Panc1 (cell line): Measurements from ENCODE around the gene DOK5. TPM values are rescaled to one million over a fixed set of nuclear protein-coding genes. Genes with fewer than 3 reads are reported as not detected.

ENCODE experiments used
- ATAC-seq: fragments of 200-7000 bp; cut with Tn5 transposase; 2 replicates; pipeline ENCODE4 v1.9.1; 2020; ENCODE audit warnings: mild to moderate bottlenecking, moderate library complexity
- BruUV-seq: library from RNA; stranded (reverse); fragments of 400-500 nt; replicated peaks from 2 replicates; lab custom pipeline; 2021; lab: Mats Ljungman, UMichigan
- CTCF ChIA-PET: fragments of 300-600 bp; sonication (Branson Sonifier 250); formaldehyde crosslinking; loops from one replicate; lab custom pipeline; 2022; ENCODE audit warnings: antibody characterized with exemption; lab: Charles Lee
- POLR2A ChIA-PET: fragments of 300-600 bp; sonication (Branson Sonifier 250); formaldehyde crosslinking; loops from one replicate; lab custom pipeline; 2022; ENCODE audit warnings: antibody characterized with exemption; lab: Charles Lee
- DNase-seq: peaks from one replicate; pipeline ENCODE4 v3.0.0-alpha.2; 2010; ENCODE audit warnings: low read depth, low spot score
- H3K27ac ChIP-seq: 2 replicates; pipeline ENCODE4 v1.5.1; 2011; ENCODE audit warnings: mild to moderate bottlenecking, low read length, inconsistent platforms
- H3K27me3 ChIP-seq: fragments of 200-500 bp; sonication (Bioruptor generic); 2 replicates; pipeline ENCODE4 v1.6.0; 2014; ENCODE audit warnings: low read length, inconsistent platforms; ENCODE audit not compliant: control insufficient read depth, insufficient read depth
- H3K36me3 ChIP-seq: fragments of 200-500 bp; sonication (Bioruptor generic); 2 replicates; pipeline ENCODE4 v1.5.1; 2014; ENCODE audit warnings: inconsistent platforms, mild to moderate bottlenecking, low read length, moderate library complexity; ENCODE audit not compliant: control insufficient read depth, insufficient read depth
- H3K4me1 ChIP-seq: 2 replicates; pipeline ENCODE4 v1.5.1; 2011; ENCODE audit warnings: inconsistent platforms, mild to moderate bottlenecking, low read length, moderate library complexity; ENCODE audit not compliant: control insufficient read depth, insufficient read depth
- H3K4me3 ChIP-seq, 2 experiments: 2 replicates each; pipeline ENCODE4 v1.5.1; 2011 to 2012; ENCODE audit warnings: low read depth in 2 of 2, low read length in 2 of 2, mild to moderate bottlenecking in 2 of 2, inconsistent platforms in 1 of 2, moderate library complexity in 1 of 2
- H3K9me3 ChIP-seq: fragments of 200-500 bp; sonication (Bioruptor generic); 2 replicates; pipeline ENCODE4 v1.5.1; 2014; ENCODE audit warnings: low read depth, mild to moderate bottlenecking, inconsistent platforms, low read length, moderate library complexity; ENCODE audit not compliant: control insufficient read depth, insufficient read depth
- POLR2AphosphoS5 ChIP-seq: IDR thresholded peaks from 2 replicates; pipeline ENCODE4 v1.6.1; 2012; ENCODE audit warnings: mild to moderate bottlenecking, low read depth, low read length, moderate library complexity
- SIN3A ChIP-seq: IDR thresholded peaks from 2 replicates; pipeline ENCODE4 v1.6.1; 2012; ENCODE audit warnings: low read depth, mild to moderate bottlenecking, low read length, moderate library complexity, borderline replicate concordance; ENCODE audit not compliant: insufficient read depth
- TCF7L2 ChIP-seq: IDR thresholded peaks from 2 replicates; pipeline ENCODE4 v1.6.1; 2011; ENCODE audit warnings: mild to moderate bottlenecking, low read depth, low read length, inconsistent platforms
- in situ Hi-C: cut with HindIII; loops from 2 replicates; pipeline ENCODE4 v1.10.0; 2016; ENCODE audit warnings: low sequenced_read_pairs, low pct_unique_long_range_greater_than_20kb
- intact Hi-C: fragments of 100-400 bp; cut with micrococcal nuclease; formaldehyde crosslinking; loops from one replicate; pipeline ENCODE4 v1.10.0; 2022; ENCODE audit not compliant: unreplicated experiment
- total RNA-seq: library from RNA; stranded (reverse); gene quantifications from one replicate; pipeline ENCODE4 v1.2.1, GENCODE V29; 2021; ENCODE audit not compliant: unreplicated experiment
- TF ChIP-seq, protein P1 (sequence below), 2 experiments: IDR thresholded peaks; 2 replicates each; pipeline ENCODE4 v1.6.1; 2011 to 2012; ENCODE audit warnings: low read depth in 2 of 2, control low read depth in 1 of 2, low read length in 1 of 2, mild to moderate bottlenecking in 1 of 2, moderate library complexity in 1 of 2; ENCODE audit not compliant: insufficient read depth in 1 of 2
- TF ChIP-seq, protein P2 (sequence below): fragments of 450-650 bp; IDR thresholded peaks from 2 replicates; pipeline ENCODE4 v1.5.1; 2017; ENCODE audit warnings: mild to moderate bottlenecking

DOK5 gene
- total RNA-seq, 1 experiment from 2014 or later: 0.18 TPM

DNA sequence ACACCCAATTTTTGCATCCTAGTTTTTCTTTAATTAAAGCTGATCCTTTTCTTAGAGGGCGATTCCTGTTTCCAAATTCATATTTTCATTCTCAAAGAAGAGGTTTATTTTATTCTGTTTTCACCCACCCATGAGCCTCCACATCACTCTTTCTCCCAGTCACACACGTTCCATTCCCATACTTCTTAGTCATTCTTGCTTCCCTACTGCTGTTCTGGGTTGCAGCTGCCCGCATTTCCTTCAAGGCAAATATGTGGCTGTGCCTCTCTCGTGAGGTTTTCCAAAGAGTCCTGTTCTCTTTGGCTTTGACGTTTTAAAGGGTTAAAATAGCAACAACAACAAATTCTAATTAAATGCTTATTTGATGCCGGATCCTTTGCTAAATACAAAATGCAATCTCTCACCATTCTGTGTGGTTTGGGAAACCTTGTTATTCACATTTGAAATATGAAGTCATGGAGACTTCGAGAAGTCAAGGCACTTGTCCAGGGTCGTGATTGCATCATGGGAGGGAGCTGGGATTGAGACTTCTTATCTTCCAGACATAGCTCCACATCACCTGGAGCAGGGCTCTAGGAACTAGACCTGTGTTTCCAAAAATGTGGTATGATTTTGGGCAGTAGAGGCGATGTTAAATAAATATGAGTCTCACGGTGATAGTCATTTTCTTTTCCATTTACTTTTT lies 126.6 kb downstream of the DOK5 start:
- CTCF ChIA-PET: no interaction called here
- Histone ChIP-seq H3K4me1 (no peaks in the 10 kb centered on the region), H3K9me3 (no peaks in the 10 kb centered on the region), H3K27me3 (no peaks in the 10 kb centered on the region), H3K36me3 (no peaks in the 10 kb centered on the region), H3K4me3 (no peak overlapping the region), H3K27ac (no peak overlapping the region)
- no TSS peak for BruUV-seq
- POLR2A ChIA-PET: no interaction called here
- DNase-seq (no peak), ATAC-seq (no peak)
- intact Hi-C loops (no loop called here), in situ Hi-C loops (no loop called here)
- TF ChIP-seq SIN3A (no peak), TCF7L2 (no peak), POLR2AphosphoS5 (no peak)
- TF ChIP-seq, protein P1, sequence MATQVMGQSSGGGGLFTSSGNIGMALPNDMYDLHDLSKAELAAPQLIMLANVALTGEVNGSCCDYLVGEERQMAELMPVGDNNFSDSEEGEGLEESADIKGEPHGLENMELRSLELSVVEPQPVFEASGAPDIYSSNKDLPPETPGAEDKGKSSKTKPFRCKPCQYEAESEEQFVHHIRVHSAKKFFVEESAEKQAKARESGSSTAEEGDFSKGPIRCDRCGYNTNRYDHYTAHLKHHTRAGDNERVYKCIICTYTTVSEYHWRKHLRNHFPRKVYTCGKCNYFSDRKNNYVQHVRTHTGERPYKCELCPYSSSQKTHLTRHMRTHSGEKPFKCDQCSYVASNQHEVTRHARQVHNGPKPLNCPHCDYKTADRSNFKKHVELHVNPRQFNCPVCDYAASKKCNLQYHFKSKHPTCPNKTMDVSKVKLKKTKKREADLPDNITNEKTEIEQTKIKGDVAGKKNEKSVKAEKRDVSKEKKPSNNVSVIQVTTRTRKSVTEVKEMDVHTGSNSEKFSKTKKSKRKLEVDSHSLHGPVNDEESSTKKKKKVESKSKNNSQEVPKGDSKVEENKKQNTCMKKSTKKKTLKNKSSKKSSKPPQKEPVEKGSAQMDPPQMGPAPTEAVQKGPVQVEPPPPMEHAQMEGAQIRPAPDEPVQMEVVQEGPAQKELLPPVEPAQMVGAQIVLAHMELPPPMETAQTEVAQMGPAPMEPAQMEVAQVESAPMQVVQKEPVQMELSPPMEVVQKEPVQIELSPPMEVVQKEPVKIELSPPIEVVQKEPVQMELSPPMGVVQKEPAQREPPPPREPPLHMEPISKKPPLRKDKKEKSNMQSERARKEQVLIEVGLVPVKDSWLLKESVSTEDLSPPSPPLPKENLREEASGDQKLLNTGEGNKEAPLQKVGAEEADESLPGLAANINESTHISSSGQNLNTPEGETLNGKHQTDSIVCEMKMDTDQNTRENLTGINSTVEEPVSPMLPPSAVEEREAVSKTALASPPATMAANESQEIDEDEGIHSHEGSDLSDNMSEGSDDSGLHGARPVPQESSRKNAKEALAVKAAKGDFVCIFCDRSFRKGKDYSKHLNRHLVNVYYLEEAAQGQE (IDR thresholded peaks at IDR 0.05; ENCODE audit: insufficient read depth in 1 of 2, low read depth in 2 of 2, low read length in 1 of 2): no peak
- TF ChIP-seq, protein P2, sequence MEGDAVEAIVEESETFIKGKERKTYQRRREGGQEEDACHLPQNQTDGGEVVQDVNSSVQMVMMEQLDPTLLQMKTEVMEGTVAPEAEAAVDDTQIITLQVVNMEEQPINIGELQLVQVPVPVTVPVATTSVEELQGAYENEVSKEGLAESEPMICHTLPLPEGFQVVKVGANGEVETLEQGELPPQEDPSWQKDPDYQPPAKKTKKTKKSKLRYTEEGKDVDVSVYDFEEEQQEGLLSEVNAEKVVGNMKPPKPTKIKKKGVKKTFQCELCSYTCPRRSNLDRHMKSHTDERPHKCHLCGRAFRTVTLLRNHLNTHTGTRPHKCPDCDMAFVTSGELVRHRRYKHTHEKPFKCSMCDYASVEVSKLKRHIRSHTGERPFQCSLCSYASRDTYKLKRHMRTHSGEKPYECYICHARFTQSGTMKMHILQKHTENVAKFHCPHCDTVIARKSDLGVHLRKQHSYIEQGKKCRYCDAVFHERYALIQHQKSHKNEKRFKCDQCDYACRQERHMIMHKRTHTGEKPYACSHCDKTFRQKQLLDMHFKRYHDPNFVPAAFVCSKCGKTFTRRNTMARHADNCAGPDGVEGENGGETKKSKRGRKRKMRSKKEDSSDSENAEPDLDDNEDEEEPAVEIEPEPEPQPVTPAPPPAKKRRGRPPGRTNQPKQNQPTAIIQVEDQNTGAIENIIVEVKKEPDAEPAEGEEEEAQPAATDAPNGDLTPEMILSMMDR: no peak

DNA sequence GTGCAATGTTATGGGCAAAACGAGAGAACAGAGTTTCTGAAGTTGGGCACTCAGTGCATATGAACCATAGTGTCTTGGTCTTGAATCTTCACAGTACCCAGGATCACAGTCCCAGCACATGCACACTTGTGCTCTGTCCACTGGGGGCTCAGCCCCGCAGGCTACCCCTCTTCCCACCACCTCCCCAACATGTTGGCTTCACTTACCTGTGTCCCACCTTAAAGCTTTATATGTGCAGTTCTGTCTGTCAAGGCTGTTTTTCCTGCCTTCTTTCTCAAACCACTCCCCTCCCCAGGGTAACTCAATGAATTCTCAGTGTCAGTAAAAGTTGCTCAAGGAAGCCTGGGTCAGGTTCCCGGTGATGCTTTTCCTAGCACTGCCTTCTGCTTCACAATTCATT lies 129.9 kb downstream of the DOK5 start:
- TF ChIP-seq, protein P1 (IDR thresholded peaks at IDR 0.05; ENCODE audit: insufficient read depth in 1 of 2, low read depth in 2 of 2, low read length in 1 of 2): no peak
- TF ChIP-seq SIN3A: no peak
- TF ChIP-seq TCF7L2: no peak
- no peak for TF ChIP-seq POLR2AphosphoS5
- TF ChIP-seq, protein P2: no peak
- POLR2A ChIA-PET: no interaction called here
- Histone ChIP-seq H3K27ac (no peak overlapping the region), H3K4me1 (no peaks in the 10 kb centered on the region), H3K9me3 (no peaks in the 10 kb centered on the region), H3K27me3 (no peaks in the 10 kb centered on the region), H3K4me3 (no peak overlapping the region), H3K36me3 (no peaks in the 10 kb centered on the region)
- in situ Hi-C loops: no loop called here
- ATAC-seq (no peak), DNase-seq (no peak)
- intact Hi-C loops: no loop called here
- BruUV-seq: no TSS peak
- CTCF ChIA-PET: interaction anchor here (0.6 kb wide), 1 partner anchor 8 kb away, joined by 3 read pairs; no protein-coding TSS in a partner anchor
